Small intestine (tissue), 7 donors: Measurements from ENCODE around the gene SEC11A. TPM values are rescaled to one million over a fixed set of nuclear protein-coding genes. Genes with fewer than 3 reads are reported as not detected.

Experiments
- DNase-seq, 2 donors: peaks; one replicate each; pipeline versions ENCODE4 v3.0.0 to v3.0.0-alpha.2; 2013
- FAIRE-seq: peaks from 2 replicates; lab custom pipeline; 2012; peaks lifted over from hg19 to GRCh38; lab: Jason Lieb, UNC
- H3K27ac ChIP-seq, 3 donors: one replicate each; pipeline ENCODE4 v1.5.1; 2013; ENCODE audit warnings: low read length in 2 of 3, mild to moderate bottlenecking in 2 of 3, control low read depth in 1 of 3, inconsistent platforms in 1 of 3, low read depth in 1 of 3, moderate library complexity in 1 of 3
- H3K27me3 ChIP-seq, 3 donors: one replicate each; pipeline ENCODE4 v1.6.1; 2013; ENCODE audit warnings: low read length in 3 of 3, inconsistent platforms in 1 of 3; ENCODE audit not compliant: control insufficient read depth in 3 of 3, insufficient read depth in 3 of 3
- H3K36me3 ChIP-seq, 3 donors: one replicate each; pipeline ENCODE4 v1.6.1; 2013; ENCODE audit warnings: low read length in 3 of 3, inconsistent platforms in 1 of 3, low read depth in 1 of 3, mild to moderate bottlenecking in 1 of 3, moderate library complexity in 1 of 3; ENCODE audit not compliant: control insufficient read depth in 3 of 3, insufficient read depth in 2 of 3
- H3K4me1 ChIP-seq, 3 donors: one replicate each; pipeline ENCODE4 v1.6.1; 2013; ENCODE audit warnings: low read length in 2 of 3, inconsistent platforms in 1 of 3, low read depth in 1 of 3, mild to moderate bottlenecking in 1 of 3, moderate library complexity in 1 of 3; ENCODE audit not compliant: control insufficient read depth in 3 of 3, insufficient read depth in 2 of 3
- H3K4me3 ChIP-seq, 3 donors: one replicate each; pipeline ENCODE4 v1.5.1; 2013; ENCODE audit warnings: low read length in 3 of 3, control low read depth in 1 of 3, inconsistent platforms in 1 of 3, low read depth in 1 of 3, mild to moderate bottlenecking in 1 of 3, moderate library complexity in 1 of 3
- H3K9me3 ChIP-seq, 2 donors: one replicate each; pipeline ENCODE4 v1.6.1; 2013; ENCODE audit warnings: low read depth in 1 of 2, low read length in 1 of 2; ENCODE audit not compliant: control insufficient read depth in 2 of 2, insufficient read depth in 1 of 2
- WGBS, 3 donors: extraction: QIAGEN DNeasy Blood & Tissue Kit; methylation state at CpG; one replicate each; pipeline ENCODE4 v1.1.7; 2013; 5-methylcytosine and 5-hydroxymethylcytosine counted together
- polyA plus RNA-seq, 4 donors: library from polyadenylated mRNA; stranded (reverse) in 3 of 4; unstranded in 1 of 4; fragments of 200-250 nt in 3 of 4; fragments of 120-200 nt in 1 of 4; gene quantifications; one replicate each; pipeline versions ENCODE4 v1.2.1 to v1.2.3, GENCODE V29; 2013
- donor health status: healthy with polysubstance abuse.
- donor health status: control.
- donor health status: control.
- donor health status: Bipolar disorder and iron deficiency.
- donor health status: healthy.

Gene SEC11A
- polyA plus RNA-seq, 4 donors = 110 to 156 (median 148) TPM

GRCh38 chr15:84625123-84625522, 90.8 kb downstream of the SEC11A start:
- Histone ChIP-seq H3K9me3 (peaks cover 4 to 24% of the 10 kb centered on the region in 2 donors), H3K27me3 (no peaks in the 10 kb centered on the region), H3K27ac (no peak overlapping the region), H3K4me3 (no peak overlapping the region), H3K36me3 (peaks cover 4 to 39% (median 5%) of the 10 kb centered on the region in 3 donors), H3K4me1 (no peaks in the 10 kb centered on the region)
- FAIRE-seq (no peak), DNase-seq (no peak)
- 84 to 87% (median 86%) methylated on average over 2 of the region's 2 CpGs for WGBS, 3 donors

GRCh38 chr15:84624359-84624758, 91.6 kb downstream of the SEC11A start:
- FAIRE-seq = no peak
- Histone ChIP-seq H3K27me3 (no peaks in the 10 kb centered on the region), H3K4me3 (no peak overlapping the region), H3K27ac (no peak overlapping the region), H3K9me3 (peaks cover 4 to 24% of the 10 kb centered on the region in 2 donors), H3K36me3 (peaks cover 4 to 39% (median 5%) of the 10 kb centered on the region in 3 donors), H3K4me1 (no peaks in the 10 kb centered on the region)
- DNase-seq = no peak
- 88 to 93% (median 91%) methylated on average over 6 to 7 of the region's 7 CpGs for WGBS, 3 donors

DNA sequence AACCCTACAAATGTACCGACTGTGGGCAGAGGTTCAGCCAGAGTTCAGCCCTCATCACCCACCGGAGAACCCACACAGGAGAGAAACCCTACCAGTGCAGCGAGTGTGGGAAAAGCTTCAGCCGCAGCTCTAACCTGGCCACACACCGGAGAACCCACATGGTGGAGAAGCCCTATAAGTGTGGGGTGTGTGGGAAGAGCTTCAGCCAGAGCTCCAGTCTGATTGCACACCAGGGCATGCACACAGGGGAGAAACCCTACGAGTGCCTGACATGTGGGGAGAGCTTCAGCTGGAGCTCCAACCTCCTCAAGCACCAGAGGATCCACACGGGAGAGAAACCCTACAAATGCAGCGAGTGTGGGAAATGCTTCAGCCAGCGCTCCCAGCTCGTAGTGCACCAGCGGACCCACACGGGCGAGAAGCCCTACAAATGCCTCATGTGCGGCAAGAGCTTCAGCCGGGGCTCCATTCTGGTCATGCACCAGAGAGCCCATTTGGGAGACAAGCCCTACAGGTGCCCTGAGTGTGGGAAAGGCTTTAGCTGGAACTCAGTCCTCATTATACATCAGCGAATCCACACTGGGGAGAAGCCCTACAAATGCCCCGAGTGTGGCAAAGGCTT, 94.5 kb downstream of the SEC11A start:
- no peak for FAIRE-seq

DNA sequence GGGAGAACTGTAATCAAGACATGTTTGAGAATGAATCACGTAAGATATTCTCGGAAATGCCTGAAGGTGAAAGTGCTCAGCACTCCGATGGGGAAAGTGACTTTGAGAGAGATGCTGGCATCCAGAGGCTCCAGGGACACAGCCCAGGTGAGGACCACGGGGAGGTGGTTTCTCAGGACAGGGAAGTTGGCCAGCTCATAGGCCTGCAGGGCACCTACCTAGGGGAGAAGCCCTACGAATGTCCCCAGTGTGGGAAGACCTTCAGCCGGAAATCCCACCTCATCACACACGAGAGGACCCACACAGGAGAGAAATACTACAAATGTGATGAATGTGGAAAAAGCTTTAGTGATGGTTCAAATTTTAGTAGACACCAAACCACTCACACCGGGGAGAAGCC, 95.3 kb downstream of the SEC11A start:
- no peak overlapping the region for H3K4me3 ChIP-seq
- H3K27ac ChIP-seq = no peak overlapping the region
- H3K4me1 ChIP-seq = peaks cover 0 to 9% (median 0%) of the 10 kb centered on the region in 3 donors
- DNase-seq (no peak), FAIRE-seq (no peak)
- 96 to 98% (median 98%) methylated on average over 8 of the region's 8 CpGs for WGBS, 3 donors
- peaks cover 4 to 37% (median 5%) of the 10 kb centered on the region in 3 donors for H3K36me3 ChIP-seq
- no peaks in the 10 kb centered on the region for H3K27me3 ChIP-seq
- H3K9me3 ChIP-seq = peaks cover 4 to 24% of the 10 kb centered on the region in 2 donors

More for the DNA sequence above, 94.5 kb downstream of the SEC11A start:
- no peak for DNase-seq
- no peak overlapping the region for H3K4me3 ChIP-seq
- WGBS, 3 donors = 96 to 97% (median 97%) methylated on average over 17 of the region's 17 CpGs
- H3K36me3 ChIP-seq = peaks cover 4 to 37% (median 5%) of the 10 kb centered on the region in 3 donors
- H3K27me3 ChIP-seq = no peaks in the 10 kb centered on the region
- peaks cover 0 to 9% (median 0%) of the 10 kb centered on the region in 3 donors for H3K4me1 ChIP-seq
- H3K27ac ChIP-seq = no peak overlapping the region
- peaks cover 4 to 24% of the 10 kb centered on the region in 2 donors for H3K9me3 ChIP-seq

Other genes starting within 250 kb of the SEC11A start
- 10 to 100 TPM in 1 of 4 donors, 1 to 10 TPM in 3; 3.2 to 14.0 (median 4.5) TPM for gene ZSCAN2, start 115.1 kb downstream of the SEC11A start, polyA plus RNA-seq
- gene WDR73, start 61.9 kb downstream of the SEC11A start, polyA plus RNA-seq = 10 to 100 TPM in 2 of 4 donors, 1 to 10 TPM in 2; 6.3 to 29.4 (median 10.7) TPM
- 1 to 10 TPM; 1.8 to 7.7 (median 2.4) TPM for gene NMB, start 57.9 kb downstream of the SEC11A start, polyA plus RNA-seq
- 10 to 100 TPM in 2 of 4 donors, 1 to 10 TPM in 2; 7.6 to 23.5 (median 12.4) TPM for gene ZNF592, start 32.5 kb upstream of the SEC11A start, polyA plus RNA-seq
- gene ALPK3, start 101.2 kb upstream of the SEC11A start, polyA plus RNA-seq = 1 to 10 TPM in 2 of 4 donors, under 1 TPM in 2; 0.22 to 8.0 (median 0.93) TPM
- 10 to 100 TPM in 3 of 4 donors, 1 to 10 TPM in 1; 4.4 to 64.6 (median 31.2) TPM for gene SLC28A1, start 168.5 kb upstream of the SEC11A start, polyA plus RNA-seq